K562 (cell line): Measurements from ENCODE around the gene BRD4. TPM values are rescaled to one million over a fixed set of nuclear protein-coding genes. Genes with fewer than 3 reads are reported as not detected.

ENCODE experiments used
- ATAC-seq: fragments of 200-7000 bp; cut with Tn5 transposase; 3 replicates; pipeline ENCODE4 v1.9.1; 2020; ENCODE audit warnings: moderate library complexity
- BruUV-seq: library from RNA; stranded (reverse); fragments of 400-500 nt; replicated peaks from 2 replicates; lab custom pipeline; 2021; lab: Mats Ljungman, UMichigan
- CTCF ChIA-PET: fragments of 300-600 bp; formaldehyde crosslinking; extraction: SDS; loops from one replicate; lab custom pipeline; 2021; ENCODE audit warnings: low intra/inter-chr PET ratio; lab: Yijun Ruan, JAX
- POLR2A ChIA-PET: fragments of 300-600, 350-650 bp; sonication (Branson Sonifier 250); formaldehyde crosslinking; extraction: SDS; loops from one replicate; lab custom pipeline; 2021; ENCODE audit warnings: antibody characterized with exemption, inconsistent platforms; lab: Yijun Ruan, JAX
- DNase-seq, 4 experiments: peaks; one replicate each; pipeline versions ENCODE4 v3.0.0 to v3.0.0-alpha.2; 2011 to 2018; ENCODE audit warnings: low spot score in 3 of 4, mixed read lengths in 3 of 4; ENCODE audit errors: extremely low read depth in 1 of 4
- FAIRE-seq: peaks from 2 replicates; lab custom pipeline; 2011; peaks lifted over from hg19 to GRCh38; lab: Jason Lieb, UNC
- H2AFZ ChIP-seq: 2 replicates; pipeline ENCODE4 v1.6.0; 2011; ENCODE audit warnings: low read depth, low read length, control low read depth, inconsistent platforms
- H3K27ac ChIP-seq: fragments of 200-600 bp; 3 replicates; pipeline ENCODE4 v1.8.0; 2011; ENCODE audit warnings: low read depth, mild to moderate bottlenecking, control low read depth, inconsistent platforms, low read length, moderate library complexity, mixed read lengths; ENCODE audit errors: extremely low read depth
- H3K27me3 ChIP-seq, 2 experiments: fragments of 300-600 bp in 1 of 2; 2 replicates in 1 of 2; 3 replicates in 1 of 2; pipeline versions ENCODE4 v1.6.0 to v1.8.0; 2011; ENCODE audit warnings: inconsistent platforms in 2 of 2, low read length in 2 of 2, mild to moderate bottlenecking in 1 of 2, mixed read lengths in 1 of 2, moderate library complexity in 1 of 2; ENCODE audit not compliant: control insufficient read depth in 2 of 2, insufficient read depth in 2 of 2
- H3K36me3 ChIP-seq: fragments of 300-600 bp; 3 replicates; pipeline ENCODE4 v1.8.0; 2011; ENCODE audit warnings: mild to moderate bottlenecking, low read length, inconsistent platforms; ENCODE audit not compliant: control insufficient read depth, insufficient read depth
- H3K4me1 ChIP-seq, 2 experiments: fragments of 200-600 bp in 1 of 2; replicated peaks in 1 of 2; 2 replicates in 1 of 2; 3 replicates in 1 of 2; pipeline versions ENCODE4 v1.5.1 to v1.8.0; 2011; ENCODE audit warnings: inconsistent platforms in 2 of 2, low read length in 2 of 2, mild to moderate bottlenecking in 1 of 2, mixed read lengths in 1 of 2, moderate library complexity in 1 of 2; ENCODE audit not compliant: control insufficient read depth in 2 of 2, insufficient read depth in 2 of 2
- H3K4me2 ChIP-seq: 2 replicates; pipeline ENCODE4 v1.6.1; 2011; ENCODE audit warnings: low read length, control low read depth, inconsistent platforms, mixed read lengths; ENCODE audit not compliant: insufficient read depth
- H3K4me3 ChIP-seq: fragments of 200-600 bp; sonication (generic), shearing (Covaris generic); 2 replicates; pipeline ENCODE4 v1.5.1; 2016; ENCODE audit warnings: control low read depth, inconsistent platforms
- H3K79me2 ChIP-seq: fragments of 200-600 bp; 3 replicates; pipeline ENCODE4 v1.8.0; 2011; ENCODE audit warnings: low read length, inconsistent platforms; ENCODE audit not compliant: control insufficient read depth, insufficient read depth
- H3K9ac ChIP-seq, 2 experiments: 2 replicates each; pipeline versions ENCODE4 v1.6.0 to v1.6.1; 2011; ENCODE audit warnings: low read depth in 2 of 2, low read length in 2 of 2, control low read depth in 1 of 2, inconsistent platforms in 1 of 2, mild to moderate bottlenecking in 1 of 2, mixed read lengths in 1 of 2; ENCODE audit not compliant: insufficient read depth in 1 of 2
- H3K9me1 ChIP-seq: one replicate; pipeline ENCODE4 v1.6.0; 2011; ENCODE audit warnings: inconsistent platforms, mild to moderate bottlenecking, low read length, moderate library complexity; ENCODE audit not compliant: control insufficient read depth, insufficient read depth
- H3K9me3 ChIP-seq: replicated peaks from 2 replicates; pipeline ENCODE4 v1.5.1; 2011; ENCODE audit warnings: low read depth, low read length, inconsistent platforms; ENCODE audit not compliant: control insufficient read depth, insufficient read depth
- H4K20me1 ChIP-seq: replicated peaks from 2 replicates; pipeline ENCODE4 v1.6.1; 2011; ENCODE audit warnings: low read length, inconsistent platforms, mixed read lengths; ENCODE audit not compliant: control insufficient read depth, insufficient read depth
- FOXJ2 ChIP-seq: fragments of 200-800 bp; sonication (Bioruptor generic); IDR thresholded peaks from 2 replicates; pipeline ENCODE4 v1.6.1; 2016; ENCODE audit warnings: missing genetic modification characterization, missing compliant biosample characterization
- FOXM1 ChIP-seq, 2 experiments: fragments of 450-650 bp in 1 of 2; sonication (generic) in 1 of 2; formaldehyde crosslinking in 1 of 2; IDR thresholded peaks; 2 replicates each; pipeline versions ENCODE4 v1.6.1 to v1.9.0; 2017 to 2022; ENCODE audit warnings: low read depth in 2 of 2, mild to moderate bottlenecking in 2 of 2, missing genetic modification reagents in 1 of 2, moderate library complexity in 1 of 2
- JUNB ChIP-seq: fragments of 450-650 bp; formaldehyde crosslinking; conservative IDR thresholded peaks from 2 replicates; pipeline ENCODE4 v1.4.0; 2020; ENCODE audit warnings: mild to moderate bottlenecking
- KLF13 ChIP-seq: fragments of 450-650 bp; IDR thresholded peaks from 2 replicates; pipeline ENCODE4 v1.6.1; 2016; ENCODE audit warnings: missing genetic modification characterization, low read depth, mild to moderate bottlenecking, missing compliant biosample characterization, moderate library complexity, borderline replicate concordance
- MAFK ChIP-seq: IDR thresholded peaks from 2 replicates; pipeline ENCODE4 v1.6.1; 2011; ENCODE audit warnings: low read length, improper control_type of control experiment
- NFIC ChIP-seq: fragments of 450-650 bp; IDR thresholded peaks from 2 replicates; pipeline ENCODE4 v1.6.1; 2017; ENCODE audit warnings: mild to moderate bottlenecking, inconsistent platforms
- NONO ChIP-seq, 2 experiments: fragments of 200-400 bp in 1 of 2; fragments of 450-650 bp in 1 of 2; formaldehyde crosslinking in 1 of 2; IDR thresholded peaks; 2 replicates each; pipeline ENCODE4 v1.6.1; 2017; ENCODE audit warnings: low read depth in 2 of 2, mild to moderate bottlenecking in 2 of 2, moderate library complexity in 2 of 2, low read length in 1 of 2
- PRMT5 ChIP-seq: sonication (generic); formaldehyde crosslinking; IDR thresholded peaks from 2 replicates; pipeline ENCODE4 v1.5.0; 2020; ENCODE audit warnings: missing genetic modification reagents
- RBFOX2 ChIP-seq: fragments of 200-400 bp; formaldehyde crosslinking; IDR thresholded peaks from 2 replicates; pipeline ENCODE4 v1.6.1; 2017; ENCODE audit warnings: low read depth, mild to moderate bottlenecking, low read length, moderate library complexity
- SNRNP70 ChIP-seq: fragments of 200-400 bp; formaldehyde crosslinking; optimal IDR thresholded peaks from 2 replicates; pipeline ENCODE3; 2017; ENCODE audit warnings: low read depth, low read length
- YBX1 ChIP-seq: fragments of 450-650 bp; IDR thresholded peaks from 2 replicates; pipeline ENCODE4 v1.7.1; 2016; ENCODE audit warnings: mild to moderate bottlenecking
- ZBED1 ChIP-seq: IDR thresholded peaks from 2 replicates; pipeline ENCODE4 v1.6.1; 2014
- ZNF146 ChIP-seq: IDR thresholded peaks from one replicate; pipeline ENCODE4 v1.6.1; 2018; ENCODE audit warnings: missing compliant biosample characterization; ENCODE audit not compliant: unreplicated experiment
- ZNF217 ChIP-seq: sonication (generic); formaldehyde crosslinking; IDR thresholded peaks from 2 replicates; pipeline ENCODE4 v1.8.0; 2022; ENCODE audit warnings: mild to moderate bottlenecking, missing genetic modification reagents
- ZNF253 ChIP-seq: fragments of 250-450 bp; sonication (Bioruptor Pico); conservative IDR thresholded peaks from 2 replicates; pipeline ENCODE4 v1.6.1; 2021; ENCODE audit warnings: mild to moderate bottlenecking
- ZNF316 ChIP-seq: fragments of 450-650 bp; IDR thresholded peaks from 2 replicates; pipeline ENCODE4 v1.6.1; 2016
- ZNF584 ChIP-seq: fragments of 200-800 bp; sonication (Bioruptor generic); IDR thresholded peaks from 2 replicates; pipeline ENCODE4 v1.6.1; 2016; ENCODE audit warnings: low read depth, mild to moderate bottlenecking, missing genetic modification characterization, missing compliant biosample characterization
- WGBS: fragments of 100-300 bp; shearing (Covaris generic); methylation state at CpG from one replicate; pipeline ENCODE4 v1.1.6; 2016; ENCODE audit warnings: low coverage, mixed read lengths; ENCODE audit not compliant: insufficient coverage; ENCODE audit errors: missing lambda C conversion rate; 5-methylcytosine and 5-hydroxymethylcytosine counted together
- in situ Hi-C: fragments of 300-500 bp; cut with MboI; formaldehyde crosslinking; loops from 4 replicates; pipeline ENCODE4 v1.15.0; 2018; ENCODE audit warnings: inconsistent platforms, mixed read lengths
- intact Hi-C: fragments of 100-400 bp; cut with micrococcal nuclease; formaldehyde crosslinking; loops from 2 replicates; pipeline ENCODE4 v1.14.2; 2022
- polyA plus RNA-seq, 8 experiments: library from polyadenylated mRNA; depleted of rRNA in 4 of 8; stranded (reverse) in 5 of 8; unstranded in 3 of 8; fragments of >200 nt; fragmentation: Nextera tagmentation in 2 of 8; fragmentation: Illumina TruSeq in 1 of 8; extraction: Ambion mirVana in 2 of 8; extraction: Trizol in 1 of 8; gene quantifications; 2 replicates each; pipeline versions ENCODE4 v1.2.1 to v1.2.3, GENCODE V29; 2011 to 2014; ENCODE audit warnings: inconsistent platforms in 1 of 8, missing spikeins in 1 of 8
- total RNA-seq, 7 experiments: library from RNA; depleted of rRNA in 6 of 7; stranded (reverse); fragments of >200 nt in 6 of 7; fragmentation: Illumina TruSeq in 2 of 7; extraction: Trizol in 2 of 7; gene quantifications; 2 replicates each; pipeline versions ENCODE4 v1.2.1 to v1.2.3, GENCODE V29; 2011 to 2021; ENCODE audit warnings: low replicate concordance in 1 of 7
- TF ChIP-seq, protein P1 (sequence below): fragments of 200-400 bp; formaldehyde crosslinking; IDR thresholded peaks from 2 replicates; pipeline ENCODE4 v1.6.1; 2017; ENCODE audit warnings: mild to moderate bottlenecking, low read depth, low read length, moderate library complexity
- TF ChIP-seq, protein P2 (sequence below): sonication (generic); formaldehyde crosslinking; IDR thresholded peaks from 2 replicates; pipeline ENCODE4 v1.8.0; 2022; ENCODE audit warnings: mild to moderate bottlenecking, missing genetic modification reagents
- TF ChIP-seq, protein P3 (sequence below): sonication (generic); IDR thresholded peaks from 2 replicates; pipeline ENCODE4 v1.6.1; 2016

BRD4 gene
- total and polyA plus RNA-seq, 9 of the 15 experiments (the other 6 are each of a cell fraction or from before 2014, with no cell fraction given) = 1.8 to 105 (median 15.6) TPM

DNA sequence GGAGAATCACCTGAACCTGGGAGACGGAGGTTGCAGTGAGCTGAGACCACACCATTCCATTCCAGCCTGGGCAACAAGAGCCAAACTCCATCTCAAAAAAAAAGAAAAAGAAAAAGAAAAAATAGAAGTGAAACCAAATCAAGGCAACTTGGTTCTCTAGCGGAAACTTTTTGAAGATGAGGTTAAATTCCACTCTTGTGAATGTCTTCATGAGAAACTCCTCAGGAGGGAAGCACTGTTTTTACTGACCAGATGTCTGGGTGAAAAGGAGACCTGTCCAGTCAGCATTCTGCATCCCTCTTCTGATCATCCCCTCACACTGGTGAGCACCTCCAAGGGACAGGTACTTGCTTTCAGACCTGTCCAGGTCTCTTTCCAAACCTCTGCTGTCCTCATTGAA is 15.8 kb downstream of the BRD4 start (continued):
- no peak for TF ChIP-seq KLF13 (tag)
- no peak for TF ChIP-seq FOXM1 (IDR thresholded peaks at IDR 0.05; ENCODE audit: low read depth)
- no peak for TF ChIP-seq FOXM1 (CRISPR knock-in tag; IDR thresholded peaks at IDR 0.05; ENCODE audit: low read depth)
- TF ChIP-seq, protein P1, sequence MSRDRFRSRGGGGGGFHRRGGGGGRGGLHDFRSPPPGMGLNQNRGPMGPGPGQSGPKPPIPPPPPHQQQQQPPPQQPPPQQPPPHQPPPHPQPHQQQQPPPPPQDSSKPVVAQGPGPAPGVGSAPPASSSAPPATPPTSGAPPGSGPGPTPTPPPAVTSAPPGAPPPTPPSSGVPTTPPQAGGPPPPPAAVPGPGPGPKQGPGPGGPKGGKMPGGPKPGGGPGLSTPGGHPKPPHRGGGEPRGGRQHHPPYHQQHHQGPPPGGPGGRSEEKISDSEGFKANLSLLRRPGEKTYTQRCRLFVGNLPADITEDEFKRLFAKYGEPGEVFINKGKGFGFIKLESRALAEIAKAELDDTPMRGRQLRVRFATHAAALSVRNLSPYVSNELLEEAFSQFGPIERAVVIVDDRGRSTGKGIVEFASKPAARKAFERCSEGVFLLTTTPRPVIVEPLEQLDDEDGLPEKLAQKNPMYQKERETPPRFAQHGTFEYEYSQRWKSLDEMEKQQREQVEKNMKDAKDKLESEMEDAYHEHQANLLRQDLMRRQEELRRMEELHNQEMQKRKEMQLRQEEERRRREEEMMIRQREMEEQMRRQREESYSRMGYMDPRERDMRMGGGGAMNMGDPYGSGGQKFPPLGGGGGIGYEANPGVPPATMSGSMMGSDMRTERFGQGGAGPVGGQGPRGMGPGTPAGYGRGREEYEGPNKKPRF = no peak
- TF ChIP-seq MAFK = no peak
- TF ChIP-seq ZNF316 = peak; percentile 56
- TF ChIP-seq, all 486 proteins: peak for 2

DNA sequence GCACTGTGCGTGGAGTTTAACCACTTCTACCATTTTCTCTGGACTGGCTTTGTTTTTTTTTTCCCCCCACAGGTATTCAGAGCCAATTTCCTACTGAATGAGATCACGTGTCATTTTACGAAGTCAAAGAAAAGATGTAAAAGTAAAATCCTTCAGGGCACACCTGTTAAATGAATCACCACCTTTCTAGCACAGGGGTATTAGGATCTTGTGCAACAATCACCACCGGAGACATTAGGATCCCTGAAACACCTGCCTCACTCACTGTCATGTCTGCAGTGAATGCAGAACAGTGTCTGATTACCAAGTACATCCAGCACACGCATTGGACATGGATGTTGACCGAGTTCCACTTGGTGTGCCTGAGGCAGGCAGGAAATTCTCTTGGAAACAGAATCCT is 17.2 kb downstream of the BRD4 start:
- ATAC-seq (no peak), FAIRE-seq (no peak), DNase-seq (no peak)
- H2AFZ ChIP-seq = no peak overlapping the region
- no peaks in the 10 kb centered on the region for H3K9me3 ChIP-seq
- H3K9ac ChIP-seq = no peak overlapping the region
- peaks cover 98% of the 10 kb centered on the region for H3K79me2 ChIP-seq
- no peak overlapping the region for H3K4me3 ChIP-seq
- H3K4me2 ChIP-seq = no peak overlapping the region
- BruUV-seq = no TSS peak
- H3K27ac ChIP-seq = no peak overlapping the region
- H3K4me1 ChIP-seq = peaks cover 0 to 6% of the 10 kb centered on the region in 2 experiments; a peak in 4 of 5 replicates
- POLR2A ChIA-PET = interaction anchor here (0.7 to 1.2 kb wide), 3 partner anchors 9 to 1127 kb away, joined by 3 to 8 read pairs (median 3); no protein-coding TSS in a partner anchor
- H4K20me1 ChIP-seq = peaks cover 69% of the 10 kb centered on the region
- H3K9me1 ChIP-seq = peaks cover 3% of the 10 kb centered on the region
- intact Hi-C loops (no loop called here), in situ Hi-C loops (no loop called here)
- CTCF ChIA-PET = no interaction called here
- H3K36me3 ChIP-seq = peaks cover 27% of the 10 kb centered on the region
- 84% methylated on average over 6 of the region's 6 CpGs for WGBS
- no peaks in the 10 kb centered on the region for H3K27me3 ChIP-seq
- no peak for TF ChIP-seq FOXJ2 (tag)
- TF ChIP-seq ZNF584 (CRISPR knock-in tag) = no peak
- no peak for TF ChIP-seq NFIC
- TF ChIP-seq ZNF146 (CRISPR knock-in tag) = no peak
- no peak for TF ChIP-seq RBFOX2
- TF ChIP-seq NONO (IDR thresholded peaks at IDR 0.05; ENCODE audit: low read depth in 2 of 2, low read length in 1 of 2) = no peak
- no peak for TF ChIP-seq ZNF217 (CRISPR knock-in tag)
- no peak for TF ChIP-seq ZNF253 (CRISPR knock-in tag)
- no peak for TF ChIP-seq JUNB (CRISPR knock-in tag)
- TF ChIP-seq, protein P2, sequence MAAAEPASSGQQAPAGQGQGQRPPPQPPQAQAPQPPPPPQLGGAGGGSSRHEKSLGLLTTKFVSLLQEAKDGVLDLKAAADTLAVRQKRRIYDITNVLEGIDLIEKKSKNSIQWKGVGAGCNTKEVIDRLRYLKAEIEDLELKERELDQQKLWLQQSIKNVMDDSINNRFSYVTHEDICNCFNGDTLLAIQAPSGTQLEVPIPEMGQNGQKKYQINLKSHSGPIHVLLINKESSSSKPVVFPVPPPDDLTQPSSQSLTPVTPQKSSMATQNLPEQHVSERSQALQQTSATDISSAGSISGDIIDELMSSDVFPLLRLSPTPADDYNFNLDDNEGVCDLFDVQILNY (CRISPR knock-in tag) = no peak
- TF ChIP-seq ZBED1 = no peak
- TF ChIP-seq, protein P3, sequence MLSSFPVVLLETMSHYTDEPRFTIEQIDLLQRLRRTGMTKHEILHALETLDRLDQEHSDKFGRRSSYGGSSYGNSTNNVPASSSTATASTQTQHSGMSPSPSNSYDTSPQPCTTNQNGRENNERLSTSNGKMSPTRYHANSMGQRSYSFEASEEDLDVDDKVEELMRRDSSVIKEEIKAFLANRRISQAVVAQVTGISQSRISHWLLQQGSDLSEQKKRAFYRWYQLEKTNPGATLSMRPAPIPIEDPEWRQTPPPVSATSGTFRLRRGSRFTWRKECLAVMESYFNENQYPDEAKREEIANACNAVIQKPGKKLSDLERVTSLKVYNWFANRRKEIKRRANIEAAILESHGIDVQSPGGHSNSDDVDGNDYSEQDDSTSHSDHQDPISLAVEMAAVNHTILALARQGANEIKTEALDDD = no peak
- no peak for TF ChIP-seq YBX1
- TF ChIP-seq PRMT5 (CRISPR knock-in tag) = no peak
- no peak for TF ChIP-seq SNRNP70
